GM18502 (cell line): ENCODE data around the gene RPS6KA5.
"Not testable (repeated sequence)": the region's sequence is repeated elsewhere in the genome, so short reads cannot be mapped to it uniquely, and the experiment has no call there.

Source experiments
- ATAC-seq: cut with Tn5 transposase; IDR thresholded peaks from one replicate; pipeline ENCODE4 v1.9.1; 2021; ENCODE audit warnings: mild to moderate bottlenecking; ENCODE audit not compliant: unreplicated experiment, poor library complexity

RPS6KA5 gene

DNA sequence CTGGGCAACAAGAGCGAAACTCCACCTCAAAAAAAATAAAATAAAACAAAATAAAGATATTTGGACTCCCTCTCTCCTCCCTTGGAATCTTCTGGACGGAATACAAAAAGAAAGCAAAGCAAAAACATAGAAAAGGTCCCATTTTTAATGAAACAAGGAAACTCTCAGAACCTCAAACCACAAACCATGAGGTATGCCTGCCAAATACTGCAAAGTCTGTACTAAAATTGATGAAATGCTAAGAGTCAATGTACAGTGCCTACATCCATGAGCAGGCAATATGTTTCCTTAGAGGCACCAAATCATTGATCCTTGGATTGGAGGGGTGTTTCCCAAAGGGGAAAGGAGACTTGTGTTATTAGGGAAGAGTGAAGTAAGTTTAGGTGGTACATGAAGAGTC, 8.2 kb upstream of the RPS6KA5 start:
- ATAC-seq = no peak

DNA sequence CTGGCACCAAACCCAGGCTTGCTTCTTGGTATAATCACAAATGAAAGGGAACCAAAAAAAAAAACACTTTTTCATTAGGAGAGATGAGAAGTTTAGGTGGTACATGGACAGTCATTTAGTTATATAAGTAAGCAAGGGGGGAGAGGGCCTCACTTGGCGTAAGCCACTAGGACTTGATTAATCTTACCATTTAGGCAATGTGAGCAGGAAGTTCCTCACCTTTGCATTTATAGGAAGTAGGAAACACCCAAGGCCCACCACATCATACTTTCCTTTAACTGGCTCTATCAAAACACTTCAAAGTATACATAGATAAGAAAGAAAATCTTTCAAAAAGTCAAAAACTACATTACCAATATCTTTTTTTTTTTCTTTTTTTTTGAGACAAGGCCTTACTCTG, 6.7 kb upstream of the RPS6KA5 start:
- ATAC-seq = no peak

DNA sequence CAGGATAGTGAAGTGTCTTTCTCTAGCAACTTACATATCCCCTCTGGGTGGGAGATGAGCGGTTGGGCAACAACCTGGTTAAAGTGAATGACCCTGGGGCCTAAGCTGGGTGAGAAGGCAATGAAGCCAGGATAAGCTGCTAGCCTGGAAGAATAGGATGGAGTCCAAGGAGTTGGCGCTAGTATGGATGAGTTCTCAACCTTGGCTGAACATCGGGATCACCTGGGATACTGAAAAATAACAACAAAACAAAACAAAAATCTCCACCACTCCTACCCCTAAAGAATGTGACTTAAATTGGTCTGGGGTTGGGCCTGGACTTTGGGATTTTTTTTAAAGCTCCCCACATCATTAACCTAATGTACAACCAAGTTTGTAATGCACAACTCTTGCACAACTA, 4.8 kb upstream of the RPS6KA5 start:
- ATAC-seq = no peak

- no peak for ATAC-seq
Observed at GRCh38 chr14:91063119-91063518, 2.7 kb upstream of the RPS6KA5 start.

GRCh38 chr14:91062600-91062999, 2.2 kb upstream of the RPS6KA5 start:
- no peak for ATAC-seq

- ATAC-seq = no peak
Observed at GRCh38 chr14:91061056-91061887, 831 bp upstream of the RPS6KA5 start.

DNA sequence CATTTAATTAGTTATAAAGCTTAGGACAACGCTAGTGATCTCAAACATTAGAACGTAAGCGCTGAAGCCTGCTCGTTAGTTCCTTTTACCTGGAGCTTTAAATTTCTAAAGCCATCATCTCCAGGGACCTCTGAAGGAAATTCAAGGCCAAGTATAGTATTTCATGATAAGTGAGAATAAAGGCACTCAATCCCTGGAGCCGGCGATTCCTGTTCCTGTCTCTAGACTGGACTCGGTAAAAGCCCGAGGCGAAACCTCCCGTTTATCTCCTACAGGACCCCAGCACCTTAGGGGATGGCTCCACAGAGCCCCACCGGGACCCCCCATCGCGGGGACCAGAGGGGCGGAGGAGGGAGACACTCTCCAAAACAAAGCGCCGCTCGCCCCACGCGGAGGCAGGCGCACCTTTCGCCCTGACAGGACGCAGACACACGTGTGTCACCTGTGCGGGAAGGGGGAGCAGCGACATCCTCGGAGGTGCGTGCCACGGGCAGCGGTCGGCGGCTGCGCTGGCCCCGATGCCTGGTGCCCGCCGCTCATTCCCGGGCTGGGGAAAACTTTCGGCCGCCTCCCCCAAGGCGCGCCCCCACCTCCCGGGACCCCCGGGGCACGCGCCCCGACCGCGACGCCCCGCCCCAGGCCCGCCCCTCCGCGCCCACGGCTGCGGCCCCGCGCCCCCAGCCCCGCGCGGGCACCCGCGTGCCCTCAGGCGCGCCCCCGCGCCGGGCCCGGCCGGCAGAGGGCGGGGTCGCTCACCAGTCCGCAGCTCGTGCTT, 678 bp downstream of the RPS6KA5 start:
- ATAC-seq = peak; percentile 25

GRCh38 chr14:91058042-91058581, 2.3 kb downstream of the RPS6KA5 start:
- ATAC-seq = no peak

DNA sequence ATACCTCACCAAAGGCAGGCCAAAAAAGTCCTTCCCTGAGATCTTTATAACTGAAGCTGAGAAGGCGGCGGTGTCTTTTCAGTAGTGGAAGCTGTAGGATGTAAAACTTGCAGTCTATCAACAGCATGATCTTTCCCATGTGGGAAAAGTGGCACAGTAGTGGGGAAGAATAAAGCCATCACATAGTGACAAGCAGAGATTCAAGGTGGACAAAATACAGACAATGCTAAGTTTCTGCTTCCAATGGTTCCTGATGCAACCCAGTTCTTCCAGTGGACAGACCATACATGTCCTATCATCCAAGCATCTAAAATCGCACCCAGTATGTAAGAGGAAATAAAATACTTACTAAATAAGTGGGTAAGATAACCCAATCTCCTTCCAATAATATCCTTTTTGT, 4.1 kb downstream of the RPS6KA5 start:
- ATAC-seq = no peak

GRCh38 chr14:91055016-91055415, 5.4 kb downstream of the RPS6KA5 start:
- ATAC-seq = no peak

- no peak for ATAC-seq
Observed at GRCh38 chr14:91048676-91049075, 11.8 kb downstream of the RPS6KA5 start.

DNA sequence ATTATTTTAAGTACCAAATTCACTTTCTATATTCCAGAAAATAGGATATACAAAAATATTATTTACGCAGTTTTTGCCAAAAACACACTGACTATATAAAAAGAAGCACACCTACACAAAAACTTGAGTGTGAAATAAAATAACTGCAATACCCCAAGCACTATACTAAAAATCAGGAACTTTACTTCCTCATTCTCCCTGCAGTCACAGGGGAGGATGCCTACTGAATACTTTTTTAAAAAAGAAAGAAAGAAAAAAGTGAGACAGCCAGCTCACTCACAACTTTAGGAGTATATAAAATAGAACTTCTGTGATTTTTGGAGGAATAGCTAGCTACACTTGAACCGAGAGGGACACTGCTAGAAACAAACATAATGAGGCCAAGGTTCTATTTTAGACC, 12.2 kb downstream of the RPS6KA5 start:
- ATAC-seq = no peak

DNA sequence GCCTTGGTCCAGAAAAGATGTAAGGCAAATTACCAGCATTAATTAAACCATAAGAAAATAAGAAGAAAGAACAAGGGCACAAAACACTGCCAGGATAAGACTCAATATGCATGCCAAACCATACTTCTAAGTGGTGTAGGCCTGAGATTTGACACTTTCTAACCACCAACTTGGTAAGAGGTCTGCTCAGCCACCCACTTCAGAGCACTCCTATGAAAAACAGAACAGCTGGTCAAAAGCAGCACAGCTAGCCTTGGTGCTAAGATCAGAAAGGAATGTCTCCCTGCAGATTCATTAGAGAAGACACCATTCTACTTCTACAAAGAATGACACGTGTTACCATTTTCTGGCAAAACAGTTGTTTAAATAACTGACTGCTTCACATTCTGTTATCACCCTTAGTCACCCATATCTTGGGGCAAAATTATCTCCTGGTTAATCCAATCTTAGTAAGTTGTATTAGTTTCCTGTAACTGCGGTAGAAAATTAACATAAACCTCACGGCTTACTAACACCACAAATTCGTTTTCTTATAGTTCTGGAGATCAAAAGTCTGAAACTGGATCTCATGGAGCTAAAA, 13.2 kb downstream of the RPS6KA5 start:
- no peak for ATAC-seq

DNA sequence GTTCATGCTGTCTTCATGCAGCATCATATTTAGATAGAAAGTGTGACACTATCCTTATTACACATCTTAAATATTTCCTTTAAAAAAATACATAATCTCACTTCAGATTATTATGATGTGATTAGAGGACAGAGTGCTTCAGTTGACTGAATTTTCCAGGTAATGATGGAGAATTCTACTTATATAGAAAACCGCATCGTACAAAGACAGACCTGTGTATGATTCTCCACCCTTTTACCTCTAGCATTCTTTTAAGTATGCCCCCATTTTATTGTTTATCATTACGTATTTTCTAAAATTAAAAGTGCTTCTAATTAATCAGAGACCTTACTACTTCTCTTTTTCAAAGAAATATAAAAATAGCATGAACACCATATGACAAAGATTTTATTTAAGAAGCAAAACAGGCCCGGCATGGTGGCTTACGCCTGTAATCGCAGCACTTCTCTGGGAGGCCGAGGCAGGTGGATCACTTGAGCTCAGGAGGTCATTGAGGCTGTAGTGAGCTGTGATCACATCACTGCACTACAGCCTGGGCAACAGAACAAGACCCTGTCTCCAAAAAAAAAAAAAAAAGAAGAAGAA, 13.9 kb downstream of the RPS6KA5 start:
- no peak for ATAC-seq

GRCh38 chr14:91041450-91041849, 19.0 kb downstream of the RPS6KA5 start:
- ATAC-seq = no peak

GRCh38 chr14:91040545-91040944, 19.9 kb downstream of the RPS6KA5 start:
- no peak for ATAC-seq

DNA sequence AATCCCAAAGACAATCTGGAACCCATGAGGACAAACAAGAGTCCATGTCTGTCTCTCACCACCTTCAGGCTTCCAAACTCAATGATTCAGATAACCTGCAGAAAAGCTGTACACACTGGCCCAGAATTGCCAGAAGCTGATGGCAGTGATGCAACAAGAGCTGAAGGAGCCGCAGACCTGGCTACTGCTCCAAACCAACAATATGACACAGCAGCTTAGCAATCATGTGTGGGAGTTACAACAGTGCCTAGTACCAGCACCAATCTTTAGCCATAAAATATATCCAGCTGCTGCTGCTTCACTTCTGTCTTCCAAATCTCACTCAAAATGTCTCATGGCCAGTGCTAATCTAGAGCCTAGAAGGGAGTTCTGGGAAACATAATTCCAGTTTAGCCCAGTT, 22.0 kb downstream of the RPS6KA5 start:
- ATAC-seq = no peak

- ATAC-seq = no peak
Observed at GRCh38 chr14:91036741-91037469, 23.5 kb downstream of the RPS6KA5 start.

GRCh38 chr14:91035855-91036254, 24.6 kb downstream of the RPS6KA5 start:
- peak; percentile 58 for ATAC-seq

DNA sequence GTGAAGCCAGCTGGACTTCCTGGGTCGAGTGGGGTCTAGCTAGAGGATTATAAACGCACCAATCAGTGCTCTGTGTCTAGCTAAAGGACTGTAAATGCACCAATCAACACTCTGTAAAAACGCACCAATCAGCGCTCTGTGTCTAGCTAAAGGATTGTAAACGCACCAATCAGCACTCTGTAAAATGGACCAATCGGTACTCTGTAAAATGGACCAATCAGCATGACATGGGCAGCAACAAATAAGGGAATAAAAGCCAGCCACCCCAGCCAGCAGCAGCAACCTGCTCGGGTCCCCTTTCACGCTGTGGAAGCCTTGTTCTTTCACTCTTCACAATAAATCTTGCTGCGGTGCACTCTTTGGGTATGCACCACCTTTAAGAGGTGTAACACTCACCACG, 26.1 kb downstream of the RPS6KA5 start:
- ATAC-seq = not testable (repeated sequence)
